GM20000 (cell line): ENCODE measurements around the gene RBCK1.

ENCODE experiments used
- DNase-seq: peaks from one replicate; pipeline ENCODE4 v3.0.0; 2012; ENCODE audit warnings: low spot score
- CTCF ChIP-seq: IDR thresholded peaks from 2 replicates; pipeline ENCODE4 v1.5.1; 2012; ENCODE audit warnings: mild to moderate bottlenecking, control low read depth; ENCODE audit errors: extremely low read depth, missing control alignments

Gene RBCK1

GRCh38 chr20:427849-428657, 20.0 kb downstream of the RBCK1 start:
- TF ChIP-seq CTCF = no peak
- no peak for DNase-seq

GRCh38 chr20:428658-429200, 20.6 kb downstream of the RBCK1 start:
- DNase-seq = no peak
- no peak for TF ChIP-seq CTCF

GRCh38 chr20:430091-430999, 22.2 kb downstream of the RBCK1 start:
- TF ChIP-seq CTCF = no peak
- DNase-seq = no peak

- peak; percentile 35 for DNase-seq
- TF ChIP-seq CTCF = no peak
Observed at GRCh38 chr20:431012-431904, 23.2 kb downstream of the RBCK1 start.

- no peak for TF ChIP-seq CTCF
- DNase-seq = no peak
Observed at GRCh38 chr20:432208-432607, 24.1 kb downstream of the RBCK1 start.

- no peak for DNase-seq
- no peak for TF ChIP-seq CTCF
Observed at GRCh38 chr20:432677-433299, 24.7 kb downstream of the RBCK1 start.
